IMR-90 (cell line): ENCODE data around the gene LOXL3. TPM values are rescaled to one million over a fixed set of nuclear protein-coding genes. Genes with fewer than 3 reads are reported as not detected.
A peak's percentile ranks its signal among the peaks of the same experiment; 100 is the strongest.

ENCODE experiments used
- ATAC-seq: fragments of 200-7000 bp; cut with Tn5 transposase; 2 replicates; pipeline ENCODE4 v1.9.1; 2020; ENCODE audit warnings: low read depth, mild to moderate bottlenecking, moderate library complexity
- BruUV-seq: library from RNA; stranded (reverse); fragments of 400-500 nt; replicated peaks from 2 replicates; lab custom pipeline; 2021; lab: Mats Ljungman, UMichigan
- CTCF ChIA-PET: fragments of 300-600 bp; formaldehyde crosslinking; extraction: SDS; loops from one replicate; lab custom pipeline; 2021; ENCODE audit warnings: antibody characterized with exemption; lab: Yijun Ruan, JAX
- POLR2A ChIA-PET: fragments of 300-600 bp; sonication (Branson Sonifier 250); formaldehyde crosslinking; loops from one replicate; lab custom pipeline; 2022; ENCODE audit warnings: antibody characterized with exemption; ENCODE audit not compliant: unreplicated experiment; lab: Charles Lee
- DNase-seq: peaks from one replicate; pipeline ENCODE4 v3.0.0; 2013
- H2AFZ ChIP-seq: replicated peaks from 2 replicates; pipeline ENCODE3; 2013; ENCODE audit warnings: low read length, mild to moderate bottlenecking; ENCODE audit not compliant: poor library complexity
- H2AK5ac ChIP-seq: 2 replicates; pipeline ENCODE4 v1.6.1; 2013; ENCODE audit warnings: low read depth, low read length, inconsistent platforms
- H2AK9ac ChIP-seq: replicated peaks from 2 replicates; pipeline ENCODE3; 2013; ENCODE audit warnings: mild to moderate bottlenecking, low read depth, low read length, moderate library complexity; ENCODE audit not compliant: poor library complexity
- H2BK120ac ChIP-seq: 2 replicates; pipeline ENCODE4 v1.6.1; 2013; ENCODE audit warnings: low read depth, low read length, inconsistent platforms
- H2BK15ac ChIP-seq: 3 replicates; pipeline ENCODE4 v1.6.1; 2013; ENCODE audit warnings: low read depth, low read length, inconsistent platforms
- H2BK20ac ChIP-seq: 2 replicates; pipeline ENCODE4 v1.6.1; 2013; ENCODE audit warnings: low read depth, mild to moderate bottlenecking, inconsistent platforms, low read length, moderate library complexity
- H2BK5ac ChIP-seq: 2 replicates; pipeline ENCODE4 v1.6.1; 2013; ENCODE audit warnings: mild to moderate bottlenecking, low read depth, low read length, inconsistent platforms; ENCODE audit not compliant: poor library complexity, severe bottlenecking
- H3K14ac ChIP-seq: replicated peaks from 2 replicates; pipeline ENCODE4 v1.6.1; 2013; ENCODE audit warnings: low read depth, low read length, inconsistent platforms
- H3K18ac ChIP-seq: 2 replicates; pipeline ENCODE4 v1.6.1; 2013; ENCODE audit warnings: low read depth, low read length, control low read depth
- H3K23ac ChIP-seq: 2 replicates; pipeline ENCODE4 v1.6.1; 2013; ENCODE audit warnings: low read depth, low read length, inconsistent platforms
- H3K27ac ChIP-seq: 2 replicates; pipeline ENCODE4 v1.5.1; 2013; ENCODE audit warnings: mild to moderate bottlenecking, control low read depth, low read length; ENCODE audit not compliant: insufficient read depth
- H3K27me3 ChIP-seq: 2 replicates; pipeline ENCODE4 v1.6.1; 2013; ENCODE audit warnings: low read length; ENCODE audit not compliant: control insufficient read depth, insufficient read depth
- H3K36me3 ChIP-seq: 2 replicates; pipeline ENCODE4 v1.6.1; 2013; ENCODE audit warnings: low read length, mixed read lengths; ENCODE audit not compliant: control insufficient read depth, insufficient read depth
- H3K4ac ChIP-seq: 2 replicates; pipeline ENCODE4 v1.6.1; 2013; ENCODE audit warnings: low read depth, low read length, inconsistent platforms
- H3K4me1 ChIP-seq: 2 replicates; pipeline ENCODE4 v1.6.1; 2013; ENCODE audit warnings: low read length, mixed read lengths; ENCODE audit not compliant: control insufficient read depth, insufficient read depth
- H3K4me2 ChIP-seq: 2 replicates; pipeline ENCODE4 v1.6.1; 2013; ENCODE audit warnings: low read depth, mild to moderate bottlenecking, control low read depth, low read length, moderate library complexity
- H3K4me3 ChIP-seq: 2 replicates; pipeline ENCODE4 v1.5.1; 2013; ENCODE audit warnings: low read depth, mild to moderate bottlenecking, control low read depth, low read length, moderate library complexity; ENCODE audit not compliant: insufficient read depth
- H3K56ac ChIP-seq: 2 replicates; pipeline ENCODE4 v1.6.1; 2013; ENCODE audit warnings: low read length, inconsistent platforms; ENCODE audit not compliant: insufficient read depth; ENCODE audit errors: extremely low read depth
- H3K79me1 ChIP-seq, 2 experiments: 2 replicates each; pipeline ENCODE4 v1.6.1; 2013; ENCODE audit warnings: low read length in 2 of 2, inconsistent platforms in 1 of 2, low read depth in 1 of 2
- H3K9ac ChIP-seq: 2 replicates; pipeline ENCODE4 v1.6.1; 2013; ENCODE audit warnings: low read depth, low read length, control low read depth
- H3K9me1 ChIP-seq: 2 replicates; pipeline ENCODE4 v1.6.1; 2013; ENCODE audit warnings: low read length, inconsistent platforms; ENCODE audit not compliant: insufficient read depth
- H3K9me3 ChIP-seq: 2 replicates; pipeline ENCODE4 v1.6.1; 2013; ENCODE audit warnings: low read length; ENCODE audit not compliant: control insufficient read depth, insufficient read depth
- H4K20me1 ChIP-seq: 2 replicates; pipeline ENCODE4 v1.6.1; 2013; ENCODE audit warnings: low read length, inconsistent platforms; ENCODE audit not compliant: insufficient read depth
- H4K5ac ChIP-seq: 2 replicates; pipeline ENCODE4 v1.6.1; 2013; ENCODE audit warnings: mild to moderate bottlenecking, low read depth, low read length, control low read depth
- H4K8ac ChIP-seq, 2 experiments: 2 replicates each; pipeline ENCODE4 v1.6.1; 2013; ENCODE audit warnings: low read depth in 2 of 2, low read length in 2 of 2, control low read depth in 1 of 2, inconsistent platforms in 1 of 2
- H4K91ac ChIP-seq: 2 replicates; pipeline ENCODE4 v1.6.1; 2013; ENCODE audit warnings: low read depth, low read length, inconsistent platforms; ENCODE audit not compliant: insufficient read depth
- BHLHE40 ChIP-seq: fragments of 150-350 bp; IDR thresholded peaks from 2 replicates; pipeline ENCODE4 v1.6.1; 2016; ENCODE audit warnings: mild to moderate bottlenecking, low read depth, low read length
- CEBPB ChIP-seq: IDR thresholded peaks from 2 replicates; pipeline ENCODE4 v1.6.1; 2012; ENCODE audit warnings: low read depth, low read length, improper control_type of control experiment
- CHD1 ChIP-seq: IDR thresholded peaks from 2 replicates; pipeline ENCODE4 v1.6.1; 2012; ENCODE audit warnings: low read depth, low read length, improper control_type of control experiment
- FOS ChIP-seq: fragments of 150-350 bp; IDR thresholded peaks from 2 replicates; pipeline ENCODE4 v1.6.1; 2016; ENCODE audit warnings: low read depth, low read length
- MAFK ChIP-seq: IDR thresholded peaks from 2 replicates; pipeline ENCODE4 v1.6.1; 2012; ENCODE audit warnings: low read depth, low read length, improper control_type of control experiment
- MAZ ChIP-seq: IDR thresholded peaks from 2 replicates; pipeline ENCODE4 v1.6.1; 2012; ENCODE audit warnings: low read depth, mild to moderate bottlenecking, low read length, improper control_type of control experiment, moderate library complexity, borderline replicate concordance
- NFE2L2 ChIP-seq: fragments of 150-350 bp; IDR thresholded peaks from 2 replicates; pipeline ENCODE4 v1.6.1; 2016; ENCODE audit warnings: low read depth, mild to moderate bottlenecking, low read length
- POLR2A ChIP-seq: IDR thresholded peaks from 2 replicates; pipeline ENCODE4 v1.6.1; 2012; ENCODE audit warnings: mild to moderate bottlenecking, low read depth, low read length
- RAD21 ChIP-seq: IDR thresholded peaks from 2 replicates; pipeline ENCODE4 v1.6.1; 2012; ENCODE audit warnings: low read length, improper control_type of control experiment
- RCOR1 ChIP-seq: IDR thresholded peaks from 2 replicates; pipeline ENCODE4 v1.6.1; 2012; ENCODE audit warnings: mild to moderate bottlenecking, low read length, improper control_type of control experiment; ENCODE audit not compliant: insufficient replicate concordance
- RFX5 ChIP-seq: IDR thresholded peaks from 2 replicates; pipeline ENCODE4 v1.8.0; 2012; ENCODE audit warnings: low read depth, mild to moderate bottlenecking, low read length, moderate library complexity
- SMC3 ChIP-seq: fragments of 150-350 bp; IDR thresholded peaks from 2 replicates; pipeline ENCODE4 v1.6.1; 2016; ENCODE audit warnings: low read depth, mild to moderate bottlenecking, antibody characterized with exemption, low read length, moderate library complexity
- USF2 ChIP-seq: fragments of 150-350 bp; IDR thresholded peaks from 2 replicates; pipeline ENCODE4 v1.6.1; 2017; ENCODE audit warnings: mild to moderate bottlenecking, antibody characterized with exemption, low read length, low read depth
- WGBS, 2 experiments: methylation state at CpG; one replicate each; pipeline versions ENCODE4 v1.1.5 to v1.1.7; 2013; ENCODE audit warnings: missing lambda C conversion rate in 2 of 2; ENCODE audit not compliant: insufficient read length in 1 of 2; ENCODE audit errors: extremely low coverage in 2 of 2; 5-methylcytosine and 5-hydroxymethylcytosine counted together
- dilution Hi-C: fragments of 300-500 bp; cut with HindIII; formaldehyde crosslinking; loops from one replicate; pipeline ENCODE4 v1.14.3; 2018; ENCODE audit warnings: low sequenced_read_pairs; ENCODE audit not compliant: unreplicated experiment
- in situ Hi-C: fragments of 300-500 bp; cut with MboI; formaldehyde crosslinking; loops from 3 replicates; pipeline ENCODE4 v1.14.3; 2019; ENCODE audit warnings: low sequenced_read_pairs, inconsistent platforms, mixed read lengths
- intact Hi-C: fragments of 100-400 bp; cut with micrococcal nuclease; formaldehyde crosslinking; loops from 2 replicates; pipeline ENCODE4 v1.10.0; 2022
- polyA plus RNA-seq, 3 experiments: library from polyadenylated mRNA; depleted of rRNA; stranded (reverse); fragments of >200 nt; gene quantifications; 2 replicates each; pipeline ENCODE4 v1.2.3, GENCODE V29; 2012; ENCODE audit warnings: low replicate concordance in 1 of 3
- total RNA-seq: library from RNA; depleted of rRNA; stranded (reverse); fragments of >200 nt; gene quantifications from 2 replicates; pipeline ENCODE4 v1.2.3, GENCODE V29; 2012
- TF ChIP-seq, protein P1 (sequence below): conservative IDR thresholded peaks from 2 replicates; pipeline ENCODE4 v1.5.1; 2012; ENCODE audit warnings: mild to moderate bottlenecking, low read depth, low read length, improper control_type of control experiment

Gene LOXL3
- total and polyA plus RNA-seq, 2 of the 4 experiments (the other 2 are of a cell fraction), result 17.9 to 23.4 TPM

- no peak for TF ChIP-seq CHD1
- TF ChIP-seq MAZ, result no peak; the same call in 1 of the 2 replicates
Measured at GRCh38 chr2:74576211-74576862, 22.6 kb upstream of the LOXL3 start (continued).

GRCh38 chr2:74575320-74575719, 21.6 kb upstream of the LOXL3 start:
- H2AFZ ChIP-seq, result no peak overlapping the region
- H3K23ac ChIP-seq, result 0 out of 2 replicates have a peak overlapping the region, but pooled peaks have one; percentile 18
- peak overlapping the region; percentile 83 for H2BK5ac ChIP-seq
- peak overlapping the region; percentile 47 to 48; a peak in 3 of 4 replicates for H4K8ac ChIP-seq
- no peak overlapping the region for H3K4me2 ChIP-seq
- peak overlapping the region; percentile 69 for H4K5ac ChIP-seq
- H2BK15ac ChIP-seq, result peak overlapping the region; percentile 35
- no peaks in the 10 kb centered on the region for H3K27me3 ChIP-seq
- no peaks in the 10 kb centered on the region for H4K20me1 ChIP-seq
- H3K27ac ChIP-seq, result peak overlapping the region; percentile 71
- peak overlapping the region; percentile 68 for H2BK20ac ChIP-seq
- no CpG with 5 or more reads among the region's 4 CpGs for WGBS, 2 experiments
- H3K79me1 ChIP-seq, result no peaks in the 10 kb centered on the region
- no peak for ATAC-seq
- no peak overlapping the region for H3K4me3 ChIP-seq
- peaks cover 22% of the 10 kb centered on the region; the same call in 1 of the 2 replicates for H3K9me1 ChIP-seq
- intact Hi-C loops (loop anchor here (5.0 kb wide), 1 partner anchor 323 kb away; no protein-coding TSS in a partner anchor), in situ Hi-C loops (loop anchor here (5.0 kb wide), 1 partner anchor 93 kb away; the partner anchor contains the start of genes CCDC142 and TTC31), dilution Hi-C loops (no loop called here)
- H2AK9ac ChIP-seq, result no peak overlapping the region
- DNase-seq, result no peak
- peak overlapping the region; percentile 70 for H3K4ac ChIP-seq
- H2BK120ac ChIP-seq, result peak overlapping the region; percentile 57
- no peaks in the 10 kb centered on the region for H3K36me3 ChIP-seq
- H2AK5ac ChIP-seq, result peak overlapping the region; percentile 62
- CTCF ChIA-PET, result no interaction called here
- H4K91ac ChIP-seq, result peak overlapping the region; percentile 79
- BruUV-seq, result no TSS peak
- H3K56ac ChIP-seq, result no peak overlapping the region
- H3K14ac ChIP-seq, result peak overlapping the region; percentile 33; the same call in 1 of the 2 replicates
- H3K18ac ChIP-seq, result peak overlapping the region; percentile 62
- no peaks in the 10 kb centered on the region for H3K9me3 ChIP-seq
- H3K9ac ChIP-seq, result no peak overlapping the region
- H3K4me1 ChIP-seq, result peaks cover 21% of the 10 kb centered on the region
- POLR2A ChIA-PET, result no interaction called here
- TF ChIP-seq NFE2L2 (no peak), USF2 (no peak), SMC3 (no peak), MAZ (no peak), BHLHE40 (no peak), RAD21 (no peak), FOS (no peak), POLR2A (no peak), RCOR1 (no peak), CEBPB (no peak), MAFK (no peak), RFX5 (no peak)
- TF ChIP-seq, protein P1, sequence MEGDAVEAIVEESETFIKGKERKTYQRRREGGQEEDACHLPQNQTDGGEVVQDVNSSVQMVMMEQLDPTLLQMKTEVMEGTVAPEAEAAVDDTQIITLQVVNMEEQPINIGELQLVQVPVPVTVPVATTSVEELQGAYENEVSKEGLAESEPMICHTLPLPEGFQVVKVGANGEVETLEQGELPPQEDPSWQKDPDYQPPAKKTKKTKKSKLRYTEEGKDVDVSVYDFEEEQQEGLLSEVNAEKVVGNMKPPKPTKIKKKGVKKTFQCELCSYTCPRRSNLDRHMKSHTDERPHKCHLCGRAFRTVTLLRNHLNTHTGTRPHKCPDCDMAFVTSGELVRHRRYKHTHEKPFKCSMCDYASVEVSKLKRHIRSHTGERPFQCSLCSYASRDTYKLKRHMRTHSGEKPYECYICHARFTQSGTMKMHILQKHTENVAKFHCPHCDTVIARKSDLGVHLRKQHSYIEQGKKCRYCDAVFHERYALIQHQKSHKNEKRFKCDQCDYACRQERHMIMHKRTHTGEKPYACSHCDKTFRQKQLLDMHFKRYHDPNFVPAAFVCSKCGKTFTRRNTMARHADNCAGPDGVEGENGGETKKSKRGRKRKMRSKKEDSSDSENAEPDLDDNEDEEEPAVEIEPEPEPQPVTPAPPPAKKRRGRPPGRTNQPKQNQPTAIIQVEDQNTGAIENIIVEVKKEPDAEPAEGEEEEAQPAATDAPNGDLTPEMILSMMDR, result no peak
